Measurements from ENCODE around the gene LILRB4.
"Not testable (repeated sequence)": the region's sequence is repeated elsewhere in the genome, so short reads cannot be mapped to it uniquely, and the experiment has no call there.

LILRB4 gene

DNA sequence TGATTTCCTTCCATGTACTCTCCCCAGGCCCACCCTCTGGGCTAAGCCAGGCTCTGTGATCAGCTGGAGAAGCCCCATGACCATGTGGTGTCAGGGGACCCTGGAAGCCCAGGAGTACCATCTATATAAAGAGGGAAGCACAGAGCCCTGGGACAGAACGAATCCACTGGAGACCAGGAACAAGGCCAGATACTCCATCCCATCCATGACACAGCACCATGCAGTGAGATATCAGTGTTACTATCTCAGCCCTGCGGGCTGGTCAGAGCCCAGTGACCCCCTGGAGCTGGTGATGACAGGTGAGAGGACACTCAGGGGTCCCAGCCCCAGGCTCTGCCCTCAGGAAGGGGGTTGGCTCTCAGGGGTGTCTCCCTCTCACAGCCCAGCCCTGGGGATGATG, 34.0 kb downstream of the LILRB4 start:
- DNase-seq, result no peak

DNA sequence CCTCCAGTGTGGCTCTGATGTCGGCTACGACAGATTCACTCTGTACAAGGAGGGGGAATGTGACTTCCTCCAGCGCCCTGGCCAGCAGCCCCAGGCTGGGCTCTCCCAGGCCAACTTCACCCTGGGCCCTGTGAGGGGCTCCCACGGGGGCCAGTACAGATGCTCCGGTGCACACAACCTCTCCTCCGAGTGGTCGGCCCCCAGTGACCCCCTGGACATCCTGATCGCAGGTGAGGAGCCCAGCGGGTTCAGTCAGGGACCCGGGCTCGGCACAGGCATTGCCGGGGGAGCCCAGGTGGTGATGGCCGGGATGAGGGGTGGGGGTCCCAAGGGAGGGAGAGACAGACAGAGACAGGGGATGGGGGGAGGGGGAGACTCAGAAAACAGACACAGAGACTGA, 34.9 kb downstream of the LILRB4 start:
- not testable (repeated sequence) for DNase-seq

DNA sequence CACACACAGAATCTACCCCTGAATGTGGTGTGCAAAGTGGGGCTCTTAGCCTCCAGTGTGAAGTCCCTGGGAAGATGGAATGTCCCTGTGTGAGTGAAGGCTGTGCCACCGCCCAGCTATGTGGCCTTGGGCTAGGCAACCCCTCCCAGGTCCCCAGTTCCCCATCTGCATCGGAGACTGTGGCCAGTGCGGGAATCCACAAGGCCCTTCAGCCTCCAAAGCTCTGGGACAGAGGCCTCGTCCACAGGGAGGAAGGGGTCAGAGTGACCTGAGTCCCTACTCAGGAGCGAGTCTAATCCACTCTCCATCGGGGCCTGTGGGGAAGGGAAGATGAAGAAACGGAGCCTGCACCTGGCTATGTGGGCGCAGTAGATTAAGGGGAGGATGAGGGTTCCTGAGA, 42.1 kb downstream of the LILRB4 start:
- DNase-seq, result no peak

DNA sequence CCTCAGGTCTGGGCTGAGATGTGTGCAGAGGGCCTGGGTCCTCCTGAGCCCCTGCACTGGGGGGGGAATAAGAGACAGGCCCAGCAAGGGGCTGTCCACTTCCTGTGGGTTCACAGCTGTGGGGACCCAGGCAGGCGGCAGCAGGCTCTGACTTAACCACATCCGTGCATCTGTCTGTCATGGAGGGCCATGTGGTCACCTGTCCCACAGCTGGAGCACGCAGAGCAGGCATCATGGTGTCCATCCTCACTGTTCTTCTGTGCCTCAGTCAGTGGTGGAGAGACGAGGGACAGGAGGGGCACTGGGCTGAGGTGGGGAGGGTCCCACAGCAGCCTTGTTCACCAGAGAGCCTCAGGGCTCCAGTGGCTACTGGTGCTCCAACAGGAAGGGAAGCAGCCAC, 45.2 kb downstream of the LILRB4 start:
- no peak for DNase-seq

DNA sequence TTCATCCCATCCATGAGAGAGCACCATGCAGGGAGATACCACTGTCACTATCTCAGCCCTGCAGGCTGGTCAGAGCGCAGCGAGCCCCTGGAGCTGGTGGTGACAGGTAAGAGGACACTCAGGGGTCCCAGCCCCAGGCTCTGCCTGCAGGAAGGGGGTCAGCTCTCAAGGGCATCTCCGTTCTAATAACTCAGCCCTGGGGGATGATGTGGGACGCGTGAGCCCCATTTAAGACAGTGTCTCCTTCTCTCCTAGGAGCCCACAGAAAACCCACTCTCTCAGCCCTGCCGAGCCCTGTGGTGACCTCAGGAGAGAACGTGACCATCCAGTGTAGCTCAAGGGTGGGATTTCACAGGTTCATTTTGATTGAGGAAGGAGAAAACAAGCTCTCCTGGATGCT, 46.0 kb downstream of the LILRB4 start:
- peak; percentile 81 for DNase-seq

DNA sequence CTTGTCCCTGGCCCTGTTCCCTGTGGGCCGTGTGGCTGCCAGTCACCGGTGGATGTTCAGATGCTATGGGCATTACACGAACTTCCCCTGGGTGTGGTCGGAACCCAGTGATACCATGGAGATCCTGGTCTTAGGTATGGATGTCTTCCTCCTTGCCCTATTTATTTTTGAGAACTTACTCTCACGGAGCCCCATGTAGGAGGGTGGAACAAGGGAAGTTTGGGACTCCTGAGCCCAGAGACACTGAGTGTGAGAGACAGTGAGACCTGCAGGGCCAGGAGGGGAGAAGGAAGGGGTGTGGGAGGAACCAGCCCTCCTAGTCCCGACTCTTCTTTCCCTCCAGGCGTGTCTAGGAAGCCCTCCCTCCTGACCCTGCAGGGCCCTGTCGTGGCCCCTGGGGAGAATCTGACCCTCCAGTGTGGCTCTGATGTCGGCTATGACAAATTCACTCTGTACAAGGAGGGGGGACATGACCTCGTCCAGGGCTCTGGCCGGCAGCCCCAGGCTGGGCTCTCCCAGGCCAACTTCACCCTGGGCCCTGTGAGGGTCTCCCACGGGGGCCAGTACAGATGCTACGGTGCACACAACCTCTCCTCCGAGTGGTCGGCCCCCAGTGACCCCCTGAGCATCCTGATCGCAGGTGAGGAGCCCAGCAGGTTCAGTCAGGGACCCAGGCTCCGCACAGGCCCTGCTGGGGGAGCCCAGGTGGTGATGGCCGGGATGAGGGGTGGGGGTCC, 46.6 kb downstream of the LILRB4 start:
- DNase-seq, result no peak

DNA sequence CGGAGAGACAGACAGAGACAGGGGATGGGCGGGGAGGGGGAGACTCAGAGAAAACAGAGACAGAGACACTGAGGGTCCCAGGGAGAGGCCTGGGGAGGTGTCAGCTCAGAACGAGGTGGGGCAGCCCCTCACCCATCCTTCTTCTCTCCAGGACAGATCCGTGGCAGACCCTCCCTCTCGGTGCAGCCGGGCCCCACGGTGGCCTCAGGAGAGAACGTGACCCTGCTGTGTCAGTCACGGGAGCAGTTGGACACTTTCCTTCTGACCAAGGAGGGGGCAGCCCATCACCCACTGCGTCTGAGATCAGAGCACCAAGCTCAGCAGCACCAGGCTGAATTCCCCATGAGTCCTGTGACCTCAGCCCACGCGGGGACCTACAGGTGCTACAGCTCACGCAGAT, 47.2 kb downstream of the LILRB4 start:
- not testable (repeated sequence) for DNase-seq
